NCI-H748 (cell line): ENCODE measurements around the gene FHIP2A.
"Not testable (repeated sequence)": the region's sequence is repeated elsewhere in the genome, so short reads cannot be mapped to it uniquely, and the experiment has no call there.

ENCODE experiments used
- DNase-seq: peaks from one replicate; lab custom pipeline; 2025; ENCODE audit not compliant: unreplicated experiment; lab: John Stamatoyannopoulos, UW

The FHIP2A gene

DNA sequence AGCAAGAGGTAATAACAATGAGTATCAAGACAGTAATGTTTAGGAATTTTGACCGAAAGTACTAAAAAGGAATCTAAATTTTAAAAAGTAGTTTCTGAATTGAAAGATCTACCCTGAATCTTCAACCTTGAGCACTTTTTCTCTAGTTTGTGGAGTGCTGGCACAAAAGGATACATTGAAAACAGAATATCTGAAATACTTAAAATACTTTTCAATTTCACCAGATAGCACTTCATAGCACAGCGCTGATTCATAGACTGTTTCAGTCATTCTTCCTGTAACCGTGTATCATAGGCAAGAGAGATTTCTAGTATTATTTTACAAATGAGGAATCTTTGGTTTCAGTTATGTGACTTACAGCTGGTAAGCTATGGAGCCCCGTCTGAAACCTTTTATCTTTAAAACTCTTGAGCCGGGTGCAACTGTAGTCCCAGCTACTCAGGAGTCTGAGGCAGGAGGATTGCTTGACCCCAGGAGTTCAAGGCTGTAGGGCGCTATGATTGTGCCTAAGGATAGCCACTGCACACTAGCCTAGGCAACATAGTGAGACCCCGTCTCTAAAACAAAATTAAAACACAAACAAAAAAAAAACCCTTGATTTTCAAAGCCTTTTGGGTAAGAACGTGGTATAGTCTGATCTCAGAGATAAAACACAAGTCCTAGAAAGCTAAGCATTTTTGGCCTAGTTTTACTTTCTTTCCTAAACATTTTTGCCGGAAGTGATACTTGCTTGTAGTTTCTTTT lies 35.1 kb downstream of the FHIP2A start:
- DNase-seq, result no peak

DNA sequence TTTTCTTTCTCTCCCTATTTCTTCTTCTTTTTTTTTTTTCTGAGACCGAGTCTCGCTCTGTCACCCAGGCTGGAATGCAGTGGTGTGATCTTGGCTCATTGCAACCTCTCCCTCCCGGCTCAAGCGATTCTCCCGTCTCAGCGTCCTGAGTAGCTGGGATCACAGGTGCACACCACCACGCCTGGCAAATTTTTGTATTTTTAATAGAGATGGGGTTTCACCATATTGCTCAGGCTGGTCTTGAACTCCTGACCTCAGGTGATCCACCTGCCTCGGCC lies 35.6 kb downstream of the FHIP2A start:
- DNase-seq, result not testable (repeated sequence)

DNA sequence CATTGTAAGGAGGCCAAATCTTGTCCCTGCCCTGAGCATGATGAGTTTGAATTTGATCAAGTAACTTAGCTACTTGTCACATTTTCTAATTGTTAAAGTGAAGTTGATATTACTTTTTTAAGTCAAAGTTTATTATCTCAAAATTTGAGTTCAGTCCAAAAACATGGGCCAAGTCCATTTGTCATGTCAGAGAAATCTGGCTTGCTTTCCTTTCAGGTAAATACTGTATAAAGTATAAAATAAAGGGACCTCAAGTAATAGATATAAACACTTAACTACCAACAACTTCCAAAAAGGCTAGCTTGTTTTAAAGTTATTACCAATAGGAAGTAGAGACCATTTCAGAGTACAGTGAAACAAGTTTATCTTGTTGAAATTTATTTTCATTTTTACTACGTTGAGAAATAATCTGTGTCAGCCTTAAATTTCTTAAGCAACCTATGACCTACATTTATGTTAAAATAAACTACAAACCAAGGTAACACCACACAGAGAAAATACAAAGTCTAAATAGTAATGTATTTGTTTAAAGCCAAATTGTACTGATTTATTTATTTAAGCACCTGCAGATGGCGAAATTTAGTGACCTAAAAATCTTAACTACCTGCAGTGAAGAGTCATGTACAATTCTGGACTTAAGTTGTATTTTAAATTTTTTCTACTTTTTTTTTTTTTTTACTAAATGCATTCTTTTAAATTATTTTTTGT lies 36.5 kb downstream of the FHIP2A start:
- DNase-seq, result no peak

DNA sequence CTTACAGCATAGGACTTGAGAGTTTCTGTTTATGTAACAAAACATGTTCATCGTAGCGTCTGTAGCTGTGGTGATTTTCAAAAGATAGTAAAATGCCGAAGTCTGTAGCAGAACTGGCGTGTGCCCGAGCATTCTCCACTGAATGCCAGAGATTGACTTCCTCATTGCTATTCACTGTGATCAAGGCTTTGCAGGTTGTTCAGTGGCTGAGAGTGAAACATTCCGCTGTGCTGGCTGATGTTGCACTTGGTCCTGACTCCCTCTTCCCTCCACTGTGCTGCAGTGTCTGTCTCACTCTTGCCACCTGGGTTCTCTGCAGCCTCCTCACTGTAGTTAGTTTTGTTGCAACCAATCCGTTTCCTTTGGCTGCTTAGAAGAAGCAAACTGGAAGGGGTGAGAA lies 37.6 kb downstream of the FHIP2A start:
- DNase-seq, result no peak

DNA sequence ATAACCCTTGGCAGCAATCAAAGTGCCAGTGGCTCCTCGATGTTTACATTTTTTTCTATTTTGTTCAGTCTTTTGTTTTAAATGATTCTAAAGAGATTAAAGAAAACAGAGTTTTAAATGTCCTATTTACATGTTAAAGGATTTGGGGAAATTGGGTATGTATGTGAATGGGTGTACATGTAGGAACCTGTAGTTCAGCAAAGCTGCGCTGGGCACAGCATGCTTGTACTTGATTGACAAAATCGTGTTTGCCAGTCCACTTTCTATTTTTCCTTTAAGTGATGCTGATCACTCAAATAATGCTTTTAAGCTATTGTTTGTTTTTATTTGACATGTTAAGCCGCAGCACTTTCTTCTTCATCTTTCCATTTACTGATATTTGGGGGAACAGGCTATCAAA lies 40.9 kb downstream of the FHIP2A start:
- DNase-seq, result no peak

DNA sequence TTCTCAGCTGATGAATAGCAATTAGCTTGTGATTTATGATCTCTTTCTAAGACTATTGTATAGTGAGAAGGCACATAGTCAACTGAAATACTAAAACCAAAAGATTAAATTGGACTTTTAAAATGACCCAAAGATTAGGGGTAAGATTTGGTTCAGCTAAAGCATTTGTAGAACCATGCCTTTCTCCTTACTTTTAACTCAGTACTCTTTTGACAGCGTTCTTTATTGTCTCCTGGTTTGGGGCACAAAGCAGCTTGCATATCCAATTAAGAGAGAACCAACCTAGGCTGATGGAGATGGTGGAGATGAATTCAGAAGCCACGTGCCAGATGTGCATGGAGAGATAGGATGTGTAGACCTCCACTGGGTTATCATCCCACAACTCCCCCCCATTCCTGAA lies 45.8 kb downstream of the FHIP2A start:
- no peak for DNase-seq

DNA sequence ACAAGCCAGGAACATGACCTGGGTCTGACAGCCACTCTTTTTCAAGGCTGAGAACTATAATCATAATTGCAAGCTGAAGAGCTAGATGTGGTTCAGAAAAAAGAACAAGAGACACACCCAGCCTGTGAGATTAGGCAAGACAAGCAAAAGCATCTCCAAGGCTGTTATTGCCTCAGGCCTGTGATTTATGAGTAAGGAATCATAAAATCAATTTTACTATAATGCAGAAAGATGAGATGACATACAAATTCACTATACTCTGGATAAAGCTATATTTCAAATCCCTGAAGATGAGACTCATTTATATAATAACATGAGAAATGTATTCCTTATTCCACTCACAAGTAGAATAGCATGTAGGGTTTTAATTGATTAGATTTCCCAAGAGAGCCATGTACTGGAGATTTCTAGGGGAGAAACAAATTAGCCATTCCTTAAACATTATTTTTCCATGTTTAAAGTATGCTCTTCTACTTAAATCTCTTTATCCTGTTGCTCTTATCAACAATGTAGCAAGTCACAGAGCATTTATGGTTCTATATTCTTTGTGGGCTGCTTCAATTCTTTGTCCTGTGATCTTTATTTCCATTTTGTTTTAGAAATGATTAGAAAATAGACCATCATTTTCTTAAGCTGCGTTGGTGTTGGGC lies 47.4 kb downstream of the FHIP2A start:
- DNase-seq, result no peak

DNA sequence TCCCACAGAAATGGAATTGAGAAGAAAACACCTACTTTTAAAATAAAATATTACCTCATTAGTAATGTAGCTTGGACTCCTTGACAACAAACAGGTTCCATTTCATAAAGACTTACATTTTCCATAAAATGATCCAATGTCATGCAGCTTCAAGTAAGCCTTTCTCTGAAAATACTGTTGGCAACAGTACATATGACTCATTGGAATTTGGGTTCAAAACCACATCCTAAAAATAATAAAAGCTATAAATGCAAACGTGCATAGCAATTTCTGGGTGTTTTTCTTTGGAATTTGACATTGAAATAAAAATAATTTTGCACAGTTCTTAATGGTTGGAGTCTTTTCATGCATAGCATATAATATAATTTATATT lies 47.9 kb downstream of the FHIP2A start:
- no peak for DNase-seq

DNA sequence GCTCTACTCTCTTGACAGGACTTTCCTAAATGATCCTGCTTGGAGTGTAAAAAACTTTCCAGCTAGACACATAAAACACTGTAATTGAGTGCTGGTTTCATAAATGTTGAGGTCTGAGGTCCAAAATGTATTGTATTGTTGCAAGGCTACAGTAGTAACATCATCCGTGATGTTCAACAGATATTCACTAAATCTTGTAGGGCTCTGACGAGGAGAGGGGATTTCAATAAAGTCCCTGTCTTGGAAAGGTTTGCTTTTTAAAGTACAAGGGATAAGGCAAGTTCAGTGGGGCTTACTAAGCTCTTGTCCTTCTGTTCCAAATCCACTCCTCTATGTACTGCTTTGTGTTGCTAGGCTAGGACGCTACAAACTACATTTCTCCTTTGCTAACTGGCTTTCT lies 48.9 kb downstream of the FHIP2A start:
- no peak for DNase-seq

DNA sequence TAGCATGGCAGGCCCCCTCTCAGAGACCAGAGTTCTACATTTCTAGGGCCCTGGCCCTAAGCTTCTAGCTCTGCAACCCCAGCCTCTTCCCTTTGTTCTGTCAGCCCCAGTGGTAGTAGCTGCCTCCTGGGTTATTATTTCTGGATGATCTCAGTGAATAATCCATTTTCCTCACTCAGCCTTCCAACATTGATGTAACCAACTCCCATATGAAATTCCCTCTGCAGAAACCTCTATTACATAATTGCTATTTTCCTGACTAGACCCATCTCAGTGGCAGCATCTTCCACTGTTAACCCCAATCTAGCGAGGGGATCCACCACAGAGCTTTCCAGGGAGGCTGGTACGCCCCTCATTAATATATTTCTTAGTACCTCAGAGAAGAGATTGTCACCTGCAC lies 49.8 kb downstream of the FHIP2A start:
- no peak for DNase-seq
